ENCODE results near the gene TMEM187.

DNA sequence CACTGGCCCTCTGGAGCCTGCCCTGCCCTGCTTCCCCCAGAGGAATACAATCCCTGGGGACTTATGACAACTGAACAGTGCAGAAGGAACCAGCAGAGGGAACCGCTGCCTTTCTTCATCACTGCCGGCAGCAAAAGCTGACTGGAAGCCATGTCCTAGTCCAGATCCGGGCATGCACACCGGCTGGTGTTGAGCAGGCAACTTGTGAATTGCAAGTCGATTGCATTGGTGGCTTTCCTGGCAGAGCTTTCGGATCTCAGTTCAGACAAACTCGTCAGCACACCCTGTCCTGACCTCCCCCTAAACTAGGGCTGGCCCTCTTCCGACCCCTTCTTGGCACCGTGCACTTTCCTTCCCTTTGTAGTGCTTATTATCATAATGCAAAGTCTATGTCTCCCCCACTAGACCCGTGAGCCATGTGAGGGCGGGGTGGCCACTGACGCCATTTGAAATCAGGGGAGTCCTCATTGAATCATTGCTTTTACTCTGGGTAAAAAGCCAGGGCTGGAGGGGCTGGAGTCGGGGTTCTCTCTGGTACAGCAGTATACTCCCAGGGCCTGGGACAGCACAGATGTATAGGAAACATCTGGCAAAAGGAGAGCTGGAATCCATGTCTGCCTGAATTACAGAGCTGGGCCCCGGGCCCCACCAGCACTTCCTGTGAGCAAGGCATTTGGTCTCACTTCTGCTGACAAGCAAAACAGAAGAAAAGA lies 48.2 kb upstream of the TMEM187 start:
- TF ChIP-seq, protein P1, sequence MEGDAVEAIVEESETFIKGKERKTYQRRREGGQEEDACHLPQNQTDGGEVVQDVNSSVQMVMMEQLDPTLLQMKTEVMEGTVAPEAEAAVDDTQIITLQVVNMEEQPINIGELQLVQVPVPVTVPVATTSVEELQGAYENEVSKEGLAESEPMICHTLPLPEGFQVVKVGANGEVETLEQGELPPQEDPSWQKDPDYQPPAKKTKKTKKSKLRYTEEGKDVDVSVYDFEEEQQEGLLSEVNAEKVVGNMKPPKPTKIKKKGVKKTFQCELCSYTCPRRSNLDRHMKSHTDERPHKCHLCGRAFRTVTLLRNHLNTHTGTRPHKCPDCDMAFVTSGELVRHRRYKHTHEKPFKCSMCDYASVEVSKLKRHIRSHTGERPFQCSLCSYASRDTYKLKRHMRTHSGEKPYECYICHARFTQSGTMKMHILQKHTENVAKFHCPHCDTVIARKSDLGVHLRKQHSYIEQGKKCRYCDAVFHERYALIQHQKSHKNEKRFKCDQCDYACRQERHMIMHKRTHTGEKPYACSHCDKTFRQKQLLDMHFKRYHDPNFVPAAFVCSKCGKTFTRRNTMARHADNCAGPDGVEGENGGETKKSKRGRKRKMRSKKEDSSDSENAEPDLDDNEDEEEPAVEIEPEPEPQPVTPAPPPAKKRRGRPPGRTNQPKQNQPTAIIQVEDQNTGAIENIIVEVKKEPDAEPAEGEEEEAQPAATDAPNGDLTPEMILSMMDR (IDR thresholded peaks at IDR 0.05): peak in 4 of 6 experiments; percentile 6 to 27 (median 18)
- no peak for TF ChIP-seq POLR2A (IDR thresholded peaks at IDR 0.05)

Measured in esophagus squamous epithelium (tissue), 4 donors.